ENCODE measurements around the gene FECH.

Gene FECH

GRCh38 chr18:57550510-57550909 is 36.0 kb downstream of the FECH start:
- H2AFZ ChIP-seq (ENCODE audit: insufficient read depth, low read length, poor library complexity): no peak overlapping the region
- H3K18ac ChIP-seq (ENCODE audit: low read length): no peak overlapping the region
- H4K8ac ChIP-seq (ENCODE audit: low read depth, low read length): no peak overlapping the region
- no peak overlapping the region for H3K4ac ChIP-seq (ENCODE audit: low read depth, low read length)
- H2BK120ac ChIP-seq (ENCODE audit: insufficient read depth, low read length, poor library complexity): no peak overlapping the region
- no peaks in the 10 kb centered on the region for H3K9me3 ChIP-seq (ENCODE audit: insufficient read depth, low read depth, low read length)
- no peak overlapping the region for H3K23ac ChIP-seq (ENCODE audit: low read length)
- H3K27ac ChIP-seq (ENCODE audit: low read depth, low read length): no peak overlapping the region
- no peaks in the 10 kb centered on the region for H3K79me2 ChIP-seq (ENCODE audit: control insufficient read depth, insufficient read depth, low read length, poor library complexity)
- no peak overlapping the region for H4K12ac ChIP-seq (ENCODE audit: low read depth, low read length)
- no peak overlapping the region for H2BK12ac ChIP-seq (ENCODE audit: low read length)
- no peaks in the 10 kb centered on the region for H3K4me1 ChIP-seq (ENCODE audit: control insufficient read depth in 1 of 2, insufficient read depth in 2 of 2, low read length in 2 of 2)
- no peak overlapping the region for H3K9ac ChIP-seq (ENCODE audit: low read length)
- H3K27me3 ChIP-seq (ENCODE audit: insufficient read depth, low read length): no peaks in the 10 kb centered on the region
- H4K91ac ChIP-seq (ENCODE audit: low read depth, low read length): no peak overlapping the region
- H3K4me3 ChIP-seq (ENCODE audit: low read depth, low read length): no peak overlapping the region
- H2AK5ac ChIP-seq (ENCODE audit: low read length): no peak overlapping the region
- H3K36me3 ChIP-seq (ENCODE audit: control insufficient read depth in 1 of 2, insufficient read depth in 2 of 2, low read length in 2 of 2): peaks cover 8 to 9% of the 10 kb centered on the region in 2 experiments
- no peak overlapping the region for H3K14ac ChIP-seq (ENCODE audit: low read length)
- H3K79me1 ChIP-seq (ENCODE audit: low read length): no peaks in the 10 kb centered on the region
- DNase-seq: no peak
- no peak overlapping the region for H3K4me2 ChIP-seq (ENCODE audit: low read length)
- no CpG with 5 or more reads among the region's 10 CpGs for WGBS (ENCODE audit: extremely low coverage, insufficient coverage, insufficient read length)
- H2BK5ac ChIP-seq (ENCODE audit: low read depth, low read length, poor library complexity): no peak overlapping the region

- Histone ChIP-seq H3K27ac (ENCODE audit: low read depth, low read length) (no peak overlapping the region), H2AFZ (ENCODE audit: insufficient read depth, low read length, poor library complexity) (no peak overlapping the region), H3K4me1 (ENCODE audit: control insufficient read depth in 1 of 2, insufficient read depth in 2 of 2, low read length in 2 of 2) (no peaks in the 10 kb centered on the region), H3K27me3 (ENCODE audit: insufficient read depth, low read length) (no peaks in the 10 kb centered on the region), H4K8ac (ENCODE audit: low read depth, low read length) (no peak overlapping the region), H3K18ac (ENCODE audit: low read length) (no peak overlapping the region), H3K79me2 (ENCODE audit: control insufficient read depth, insufficient read depth, low read length, poor library complexity) (no peaks in the 10 kb centered on the region), H3K9ac (ENCODE audit: low read length) (no peak overlapping the region), H3K4me3 (ENCODE audit: low read depth, low read length) (no peak overlapping the region), H4K12ac (ENCODE audit: low read depth, low read length) (no peak overlapping the region), H3K14ac (ENCODE audit: low read length) (no peak overlapping the region), H3K4me2 (ENCODE audit: low read length) (no peak overlapping the region), H2AK5ac (ENCODE audit: low read length) (no peak overlapping the region), H3K4ac (ENCODE audit: low read depth, low read length) (no peak overlapping the region), H3K36me3 (ENCODE audit: control insufficient read depth in 1 of 2, insufficient read depth in 2 of 2, low read length in 2 of 2) (peaks cover 0 to 6% of the 10 kb centered on the region in 2 experiments), H2BK120ac (ENCODE audit: insufficient read depth, low read length, poor library complexity) (no peak overlapping the region), H4K91ac (ENCODE audit: low read depth, low read length) (no peak overlapping the region), H2BK5ac (ENCODE audit: low read depth, low read length, poor library complexity) (no peak overlapping the region), H3K9me3 (ENCODE audit: insufficient read depth, low read depth, low read length) (no peaks in the 10 kb centered on the region), H2BK12ac (ENCODE audit: low read length) (no peak overlapping the region), H3K23ac (ENCODE audit: low read length) (no peak overlapping the region), H3K79me1 (ENCODE audit: low read length) (no peaks in the 10 kb centered on the region)
- no CpG with 5 or more reads among the region's 4 CpGs for WGBS (ENCODE audit: extremely low coverage, insufficient coverage, insufficient read length)
- no peak for DNase-seq
Measured at GRCh38 chr18:57547260-57547659, 39.2 kb downstream of the FECH start.

GRCh38 chr18:57544936-57545660 is 41.4 kb downstream of the FECH start:
- Histone ChIP-seq H3K4me1 (ENCODE audit: control insufficient read depth in 1 of 2, insufficient read depth in 2 of 2, low read length in 2 of 2) (no peaks in the 10 kb centered on the region), H3K9ac (ENCODE audit: low read length) (no peak overlapping the region), H3K4me3 (ENCODE audit: low read depth, low read length) (no peak overlapping the region), H3K4me2 (ENCODE audit: low read length) (no peak overlapping the region), H3K9me3 (ENCODE audit: insufficient read depth, low read depth, low read length) (no peaks in the 10 kb centered on the region), H2BK5ac (ENCODE audit: low read depth, low read length, poor library complexity) (no peak overlapping the region), H2BK120ac (ENCODE audit: insufficient read depth, low read length, poor library complexity) (no peak overlapping the region), H4K91ac (ENCODE audit: low read depth, low read length) (no peak overlapping the region), H3K18ac (ENCODE audit: low read length) (no peak overlapping the region), H3K23ac (ENCODE audit: low read length) (no peak overlapping the region), H3K27ac (ENCODE audit: low read depth, low read length) (no peak overlapping the region), H3K4ac (ENCODE audit: low read depth, low read length) (no peak overlapping the region), H2AFZ (ENCODE audit: insufficient read depth, low read length, poor library complexity) (no peak overlapping the region), H3K27me3 (ENCODE audit: insufficient read depth, low read length) (no peaks in the 10 kb centered on the region), H2BK12ac (ENCODE audit: low read length) (no peak overlapping the region), H4K12ac (ENCODE audit: low read depth, low read length) (no peak overlapping the region), H3K79me1 (ENCODE audit: low read length) (no peaks in the 10 kb centered on the region), H3K14ac (ENCODE audit: low read length) (no peak overlapping the region), H2AK5ac (ENCODE audit: low read length) (no peak overlapping the region), H4K8ac (ENCODE audit: low read depth, low read length) (no peak overlapping the region), H3K36me3 (ENCODE audit: control insufficient read depth in 1 of 2, insufficient read depth in 2 of 2, low read length in 2 of 2) (peaks cover 0 to 2% of the 10 kb centered on the region in 2 experiments), H3K79me2 (ENCODE audit: control insufficient read depth, insufficient read depth, low read length, poor library complexity) (no peaks in the 10 kb centered on the region)
- no CpG with 5 or more reads among the region's 8 CpGs for WGBS (ENCODE audit: extremely low coverage, insufficient coverage, insufficient read length)
- peak in 1 of 2 donors; percentile 1 for DNase-seq

- Histone ChIP-seq H2AK5ac (ENCODE audit: low read length) (no peak overlapping the region), H3K18ac (ENCODE audit: low read length) (no peak overlapping the region), H3K4me3 (ENCODE audit: low read depth, low read length) (no peak overlapping the region), H2BK5ac (ENCODE audit: low read depth, low read length, poor library complexity) (no peak overlapping the region), H3K27me3 (ENCODE audit: insufficient read depth, low read length) (no peaks in the 10 kb centered on the region), H4K12ac (ENCODE audit: low read depth, low read length) (no peak overlapping the region), H3K4ac (ENCODE audit: low read depth, low read length) (no peak overlapping the region), H3K79me2 (ENCODE audit: control insufficient read depth, insufficient read depth, low read length, poor library complexity) (no peaks in the 10 kb centered on the region), H3K79me1 (ENCODE audit: low read length) (no peaks in the 10 kb centered on the region), H3K14ac (ENCODE audit: low read length) (no peak overlapping the region), H4K91ac (ENCODE audit: low read depth, low read length) (no peak overlapping the region), H2BK120ac (ENCODE audit: insufficient read depth, low read length, poor library complexity) (no peak overlapping the region), H3K27ac (ENCODE audit: low read depth, low read length) (no peak overlapping the region), H3K36me3 (ENCODE audit: control insufficient read depth in 1 of 2, insufficient read depth in 2 of 2, low read length in 2 of 2) (no peaks in the 10 kb centered on the region), H3K4me2 (ENCODE audit: low read length) (no peak overlapping the region), H3K4me1 (ENCODE audit: control insufficient read depth in 1 of 2, insufficient read depth in 2 of 2, low read length in 2 of 2) (no peaks in the 10 kb centered on the region), H2AFZ (ENCODE audit: insufficient read depth, low read length, poor library complexity) (no peak overlapping the region), H2BK12ac (ENCODE audit: low read length) (no peak overlapping the region), H3K23ac (ENCODE audit: low read length) (no peak overlapping the region), H4K8ac (ENCODE audit: low read depth, low read length) (no peak overlapping the region), H3K9me3 (ENCODE audit: insufficient read depth, low read depth, low read length) (no peaks in the 10 kb centered on the region), H3K9ac (ENCODE audit: low read length) (no peak overlapping the region)
- WGBS (ENCODE audit: extremely low coverage, insufficient coverage, insufficient read length): no CpG with 5 or more reads among the region's 8 CpGs
- no peak for DNase-seq
Measured at GRCh38 chr18:57543560-57543959, 42.9 kb downstream of the FECH start.
